ENCODE measurements around the gene CTSO.
"Not testable (repeated sequence)": the region's sequence is repeated elsewhere in the genome, so short reads cannot be mapped to it uniquely, and the experiment has no call there.

Gene CTSO

DNA sequence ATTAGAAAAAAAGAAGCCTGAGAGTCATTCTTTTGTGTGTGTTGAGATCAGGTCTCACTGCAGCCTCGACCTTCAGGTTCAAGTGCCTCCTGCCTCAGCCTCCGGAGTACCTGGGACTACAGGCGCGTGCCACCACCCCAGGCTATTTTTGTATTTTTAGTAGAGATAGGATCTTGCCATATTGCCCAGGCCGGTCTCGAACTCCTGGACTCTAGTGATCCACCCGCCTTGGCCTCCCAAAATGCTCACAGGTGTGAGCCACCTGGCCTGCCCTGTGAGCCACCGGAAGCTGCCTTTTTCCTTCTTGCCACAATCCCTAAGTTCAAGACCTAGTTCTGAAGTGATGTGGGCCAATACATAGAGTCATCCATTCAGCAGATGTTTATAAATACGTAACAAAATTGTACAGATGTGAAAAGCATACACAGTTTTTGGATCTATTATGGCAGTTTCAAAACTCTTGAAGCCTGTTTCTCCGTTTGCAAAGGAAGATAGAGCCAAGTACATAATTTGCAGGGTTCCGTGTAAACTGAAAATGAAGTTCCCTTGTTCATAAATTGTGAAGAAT lies 536 bp upstream of the CTSO start:
- FAIRE-seq, result peak; percentile 84
- TF ChIP-seq POLR2AphosphoS5 (IDR thresholded peaks at IDR 0.05; ENCODE audit: low read depth, low read length) (no peak), POLR2A (IDR thresholded peaks at IDR 0.05; ENCODE audit: low read depth, low read length) (no peak)
- DNase-seq (ENCODE audit: insufficient read length), result no peak

DNA sequence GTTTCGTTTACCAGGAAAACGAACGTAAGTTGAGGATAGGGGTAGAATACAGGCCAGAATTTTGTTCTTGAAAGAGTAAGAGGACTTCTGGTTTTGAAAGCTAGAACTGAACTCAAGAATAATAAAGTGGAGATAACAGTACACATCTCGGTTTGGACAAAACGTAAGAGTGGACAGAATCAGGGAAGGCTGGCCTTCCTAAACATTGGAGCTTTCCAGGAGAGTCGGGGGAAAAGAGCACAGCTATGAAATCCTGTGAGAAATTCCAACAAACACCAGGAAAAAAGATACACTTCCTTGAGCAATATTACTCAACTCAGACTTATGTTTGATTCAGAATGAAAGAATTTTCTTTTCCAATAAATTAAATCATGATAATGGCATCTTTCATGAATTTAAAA lies 1.2 kb downstream of the CTSO start:
- TF ChIP-seq POLR2AphosphoS5 (IDR thresholded peaks at IDR 0.05; ENCODE audit: low read depth, low read length), result no peak
- no peak for TF ChIP-seq TAF1 (IDR thresholded peaks at IDR 0.05; ENCODE audit: borderline replicate concordance, low read depth, low read length)
- no peak for TF ChIP-seq POLR2A (IDR thresholded peaks at IDR 0.05; ENCODE audit: low read depth, low read length)
- FAIRE-seq (peak; percentile 30), DNase-seq (ENCODE audit: insufficient read length) (no peak)

DNA sequence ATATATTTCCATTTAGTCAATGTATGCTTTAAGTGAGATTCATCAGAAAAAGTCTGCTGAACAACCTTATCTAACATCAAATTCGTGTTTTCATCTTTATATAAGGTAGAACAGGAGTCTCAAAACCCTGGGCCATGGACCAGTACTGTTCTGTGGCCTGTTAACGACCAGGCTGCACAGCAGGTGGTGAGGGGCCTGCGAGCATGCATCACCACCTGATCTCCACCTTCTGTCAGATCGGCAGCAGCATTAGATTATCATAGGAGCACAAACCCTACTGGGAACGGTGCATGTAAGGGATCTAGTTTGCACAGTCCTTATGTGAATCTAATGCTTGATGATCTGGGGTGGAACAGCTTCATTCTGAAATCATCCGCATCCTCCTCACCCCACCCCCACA lies 3.2 kb downstream of the CTSO start:
- no peak for DNase-seq (ENCODE audit: insufficient read length)
- TF ChIP-seq POLR2AphosphoS5 (IDR thresholded peaks at IDR 0.05; ENCODE audit: low read depth, low read length) (no peak), TAF1 (IDR thresholded peaks at IDR 0.05; ENCODE audit: borderline replicate concordance, low read depth, low read length) (no peak), POLR2A (IDR thresholded peaks at IDR 0.05; ENCODE audit: low read depth, low read length) (no peak)
- no peak for FAIRE-seq

GRCh38 chr4:155948541-155948940 lies 5.1 kb downstream of the CTSO start:
- DNase-seq (ENCODE audit: insufficient read length) (no peak), FAIRE-seq (no peak)
- no peak for TF ChIP-seq POLR2A (IDR thresholded peaks at IDR 0.05; ENCODE audit: low read depth, low read length)
- TF ChIP-seq TAF1 (IDR thresholded peaks at IDR 0.05; ENCODE audit: borderline replicate concordance, low read depth, low read length), result no peak
- TF ChIP-seq POLR2AphosphoS5 (IDR thresholded peaks at IDR 0.05; ENCODE audit: low read depth, low read length), result no peak

DNA sequence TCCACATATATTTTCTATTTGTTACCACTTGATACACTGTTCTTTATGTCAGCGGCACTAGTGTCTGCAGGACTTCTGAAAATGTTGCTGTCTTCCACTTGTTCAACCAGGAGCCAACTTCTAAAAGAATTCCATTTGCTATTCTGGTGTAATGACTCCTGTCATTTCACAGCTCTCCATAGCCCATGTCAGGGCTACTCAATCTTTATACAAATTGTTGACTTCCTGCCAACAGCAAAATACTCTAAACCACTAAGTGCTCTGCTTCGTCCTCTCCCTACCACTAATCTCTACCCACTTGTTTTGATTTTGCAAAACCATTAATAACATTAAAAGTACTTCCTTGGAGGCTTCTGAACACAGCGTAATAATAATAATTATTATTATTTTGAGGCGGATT lies 7.2 kb downstream of the CTSO start:
- DNase-seq (ENCODE audit: insufficient read length), result no peak

DNA sequence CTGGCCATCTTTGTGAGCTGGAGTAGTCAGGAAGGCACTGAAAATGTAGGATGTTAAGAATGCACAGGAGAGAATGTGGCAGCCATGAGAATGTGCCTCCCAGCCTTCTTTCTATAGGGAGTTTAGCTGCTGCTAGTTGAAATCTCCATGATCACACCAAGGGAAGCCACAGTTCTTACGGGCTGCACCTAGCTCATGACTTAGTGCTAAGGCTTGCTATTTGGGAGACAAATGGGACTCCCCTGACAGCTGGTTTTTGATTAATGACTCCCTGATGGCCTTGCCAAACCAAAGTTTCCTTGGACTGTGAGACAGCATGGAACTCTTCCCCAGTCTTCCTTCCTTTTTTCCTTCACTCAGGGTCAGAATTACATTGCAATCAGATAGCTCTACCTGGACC lies 9.2 kb downstream of the CTSO start:
- FAIRE-seq (no peak), DNase-seq (ENCODE audit: insufficient read length) (no peak)
- TF ChIP-seq POLR2A (IDR thresholded peaks at IDR 0.05; ENCODE audit: low read depth, low read length) (no peak), POLR2AphosphoS5 (IDR thresholded peaks at IDR 0.05; ENCODE audit: low read depth, low read length) (no peak), TAF1 (IDR thresholded peaks at IDR 0.05; ENCODE audit: borderline replicate concordance, low read depth, low read length) (no peak)

More for the DNA sequence above, 7.2 kb downstream of the CTSO start:
- TF ChIP-seq POLR2A (IDR thresholded peaks at IDR 0.05; ENCODE audit: low read depth, low read length) (no peak), TAF1 (IDR thresholded peaks at IDR 0.05; ENCODE audit: borderline replicate concordance, low read depth, low read length) (no peak), POLR2AphosphoS5 (IDR thresholded peaks at IDR 0.05; ENCODE audit: low read depth, low read length) (no peak)
- no peak for FAIRE-seq

DNA sequence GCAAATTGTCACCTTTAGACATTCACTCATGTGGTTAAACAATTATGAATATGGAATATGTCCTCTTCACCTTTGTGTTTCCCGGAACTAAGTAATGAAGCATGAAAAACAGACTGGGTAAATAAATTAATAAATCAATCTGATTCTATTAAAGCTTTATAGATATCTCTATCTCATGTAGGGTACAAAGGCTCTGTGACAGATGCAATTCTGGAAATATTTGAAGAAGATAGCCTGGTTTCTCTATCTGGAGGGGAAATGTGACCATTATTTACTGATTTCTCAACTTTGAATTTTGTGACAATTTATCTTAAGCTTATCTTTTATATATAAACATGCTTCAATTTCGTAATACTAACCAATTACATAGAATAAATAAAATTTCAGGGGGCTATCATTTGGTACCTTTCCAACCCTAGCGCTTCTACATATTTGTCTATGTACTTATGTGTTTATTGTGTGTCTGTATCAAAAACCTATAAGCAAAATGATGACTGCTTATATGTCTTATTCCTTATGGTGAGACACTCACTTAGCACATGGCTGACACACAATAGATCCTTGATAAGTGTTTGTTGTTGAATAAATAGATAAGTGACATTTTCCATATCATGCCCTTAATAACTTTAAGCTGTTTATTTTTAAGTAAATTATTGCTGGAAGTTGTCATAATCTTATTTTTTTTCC lies 9.9 kb downstream of the CTSO start:
- TF ChIP-seq POLR2AphosphoS5 (IDR thresholded peaks at IDR 0.05; ENCODE audit: low read depth, low read length) (no peak), POLR2A (IDR thresholded peaks at IDR 0.05; ENCODE audit: low read depth, low read length) (no peak), TAF1 (IDR thresholded peaks at IDR 0.05; ENCODE audit: borderline replicate concordance, low read depth, low read length) (no peak)
- DNase-seq (ENCODE audit: insufficient read length), result no peak
- FAIRE-seq, result no peak

DNA sequence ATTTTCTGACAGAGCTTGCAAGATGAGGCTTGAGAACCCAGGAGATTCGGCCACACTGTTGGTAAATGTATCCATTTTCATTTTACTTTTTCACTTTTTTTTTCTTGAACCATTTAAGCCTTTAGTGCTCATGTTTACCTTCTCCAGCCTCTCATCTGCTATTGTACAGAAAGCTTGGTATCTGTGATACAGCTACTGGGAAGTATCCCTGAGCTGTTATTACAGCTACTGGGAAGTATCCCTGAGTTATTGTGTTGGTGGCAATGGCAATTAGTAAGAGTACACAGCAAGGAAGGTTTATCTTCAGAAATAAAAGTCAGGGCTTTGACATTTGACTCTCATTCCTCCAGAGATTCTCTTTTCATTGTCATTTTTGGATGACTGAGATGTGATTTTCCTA lies 11.8 kb downstream of the CTSO start:
- DNase-seq (ENCODE audit: insufficient read length) (no peak), FAIRE-seq (no peak)
- no peak for TF ChIP-seq POLR2A (IDR thresholded peaks at IDR 0.05; ENCODE audit: low read depth, low read length)
- TF ChIP-seq POLR2AphosphoS5 (IDR thresholded peaks at IDR 0.05; ENCODE audit: low read depth, low read length), result no peak
- TF ChIP-seq TAF1 (IDR thresholded peaks at IDR 0.05; ENCODE audit: borderline replicate concordance, low read depth, low read length), result no peak

GRCh38 chr4:155941085-155941790 lies 12.4 kb downstream of the CTSO start:
- TF ChIP-seq POLR2AphosphoS5 (IDR thresholded peaks at IDR 0.05; ENCODE audit: low read depth, low read length) (no peak), TAF1 (IDR thresholded peaks at IDR 0.05; ENCODE audit: borderline replicate concordance, low read depth, low read length) (no peak), POLR2A (IDR thresholded peaks at IDR 0.05; ENCODE audit: low read depth, low read length) (no peak)
- DNase-seq (ENCODE audit: insufficient read length), result no peak
- FAIRE-seq, result no peak

DNA sequence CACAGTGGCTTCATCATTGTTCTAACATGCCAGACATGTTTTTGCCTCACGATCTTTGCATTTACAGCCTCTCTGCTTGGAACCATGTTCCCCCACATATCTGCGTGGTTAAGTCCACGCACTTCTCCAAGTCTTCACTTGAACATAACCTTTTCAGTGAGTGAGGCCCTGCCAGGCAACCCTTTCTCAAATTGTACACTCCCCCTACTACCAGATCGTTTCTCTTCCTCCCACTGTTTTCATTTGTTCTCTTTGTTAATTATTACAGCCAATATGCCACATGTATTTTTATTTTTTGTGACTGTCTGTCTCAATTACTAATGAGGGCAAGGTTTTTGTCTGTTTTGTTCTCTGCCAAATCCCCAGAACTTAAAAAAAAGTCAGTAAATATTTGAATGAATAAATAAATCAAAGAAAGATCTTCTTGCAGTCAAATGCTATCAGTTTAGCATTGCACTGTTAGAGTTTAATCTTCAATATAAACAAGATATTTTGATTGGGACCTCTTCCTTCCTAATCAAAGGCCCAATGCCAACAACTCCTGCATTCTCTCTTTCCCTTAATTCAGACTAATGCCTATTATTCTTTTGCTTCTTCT lies 18.2 kb downstream of the CTSO start:
- FAIRE-seq, result no peak
- TF ChIP-seq TAF1 (IDR thresholded peaks at IDR 0.05; ENCODE audit: borderline replicate concordance, low read depth, low read length), result no peak
- TF ChIP-seq POLR2AphosphoS5 (IDR thresholded peaks at IDR 0.05; ENCODE audit: low read depth, low read length), result no peak
- no peak for TF ChIP-seq POLR2A (IDR thresholded peaks at IDR 0.05; ENCODE audit: low read depth, low read length)
- no peak for DNase-seq (ENCODE audit: insufficient read length)

- FAIRE-seq; DNase-seq (ENCODE audit: insufficient read length): not testable (repeated sequence)
These were observed 19.0 kb downstream of the CTSO start for GRCh38 chr4:155934634-155935033.

DNA sequence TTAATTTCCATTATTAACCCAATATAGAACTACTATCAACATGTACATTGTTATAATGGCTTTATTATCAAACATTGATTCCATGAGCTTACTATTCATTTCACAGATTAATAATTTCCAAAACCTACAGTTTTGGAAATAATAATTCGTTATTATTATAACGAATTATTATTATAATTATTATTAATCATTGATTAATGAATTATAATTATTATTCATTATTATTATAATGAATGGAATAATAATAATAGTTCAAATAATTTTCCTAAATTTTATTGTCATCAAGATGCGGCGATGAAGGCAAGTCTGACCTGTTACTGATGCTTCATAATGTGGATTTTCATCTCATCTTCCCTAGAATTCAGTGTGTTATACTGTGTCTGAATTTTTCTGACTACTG lies 22.0 kb downstream of the CTSO start:
- TF ChIP-seq POLR2AphosphoS5 (IDR thresholded peaks at IDR 0.05; ENCODE audit: low read depth, low read length) (no peak), TAF1 (IDR thresholded peaks at IDR 0.05; ENCODE audit: borderline replicate concordance, low read depth, low read length) (no peak), POLR2A (IDR thresholded peaks at IDR 0.05; ENCODE audit: low read depth, low read length) (no peak)
- DNase-seq (ENCODE audit: insufficient read length), result no peak
- FAIRE-seq, result no peak
